ENCODE results near the gene CADM2.

DNA sequence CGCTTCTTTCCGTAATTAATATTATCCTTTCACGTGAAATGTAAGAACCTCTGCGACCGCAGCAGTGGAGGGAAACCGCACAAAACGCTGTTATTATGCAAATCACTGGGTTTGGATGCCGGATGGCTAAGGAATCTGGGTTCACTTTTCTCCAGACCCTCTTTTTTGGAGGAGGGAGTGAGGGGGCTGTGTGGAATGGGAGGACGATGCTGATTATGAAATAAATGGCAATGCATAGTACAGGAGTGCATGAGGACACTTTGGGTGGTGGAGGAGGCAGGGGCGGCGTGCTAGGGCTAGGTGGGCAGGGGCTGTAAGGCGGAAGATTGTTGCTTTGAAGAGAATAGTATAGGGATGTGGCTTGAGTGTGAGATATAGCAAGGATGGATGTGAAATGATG, 1.8 kb downstream of the CADM2 start:
- TF ChIP-seq JUND (IDR thresholded peaks at IDR 0.05), result no peak
- TF ChIP-seq MAX (IDR thresholded peaks at IDR 0.05), result no peak
- TF ChIP-seq CTCF (IDR thresholded peaks at IDR 0.05 in 2 of 3, conservative IDR thresholded peaks at IDR 0.05 in 1 of 3; ENCODE audit: borderline replicate concordance in 1 of 3, insufficient read depth in 1 of 3, low read depth in 2 of 3, low read length in 2 of 3), result no peak
- no peak for TF ChIP-seq SRF (IDR thresholded peaks at IDR 0.05; ENCODE audit: low read depth)
- TF ChIP-seq POLR2A (IDR thresholded peaks at IDR 0.05; ENCODE audit: borderline replicate concordance, extremely low read depth, insufficient read depth, insufficient read length), result no peak
- no peak for TF ChIP-seq POLR2AphosphoS5 (IDR thresholded peaks at IDR 0.05; ENCODE audit: low read depth, low read length)
- no peak for TF ChIP-seq SIN3A (IDR thresholded peaks at IDR 0.05; ENCODE audit: low read depth)
